Hematopoietic multipotent progenitor cell treated with erythropoietin and hydrocortisone succinate and interleukin-3 and kit ligand, for 6 days (in vitro differentiated cells): Measurements from ENCODE around the gene RAI1.

ENCODE experiments used
- DNase-seq: peaks from one replicate; pipeline ENCODE4 v3.0.0-alpha.2; 2015

Gene RAI1

GRCh38 chr17:17770632-17771044, 89.4 kb downstream of the RAI1 start:
- no peak for DNase-seq

DNA sequence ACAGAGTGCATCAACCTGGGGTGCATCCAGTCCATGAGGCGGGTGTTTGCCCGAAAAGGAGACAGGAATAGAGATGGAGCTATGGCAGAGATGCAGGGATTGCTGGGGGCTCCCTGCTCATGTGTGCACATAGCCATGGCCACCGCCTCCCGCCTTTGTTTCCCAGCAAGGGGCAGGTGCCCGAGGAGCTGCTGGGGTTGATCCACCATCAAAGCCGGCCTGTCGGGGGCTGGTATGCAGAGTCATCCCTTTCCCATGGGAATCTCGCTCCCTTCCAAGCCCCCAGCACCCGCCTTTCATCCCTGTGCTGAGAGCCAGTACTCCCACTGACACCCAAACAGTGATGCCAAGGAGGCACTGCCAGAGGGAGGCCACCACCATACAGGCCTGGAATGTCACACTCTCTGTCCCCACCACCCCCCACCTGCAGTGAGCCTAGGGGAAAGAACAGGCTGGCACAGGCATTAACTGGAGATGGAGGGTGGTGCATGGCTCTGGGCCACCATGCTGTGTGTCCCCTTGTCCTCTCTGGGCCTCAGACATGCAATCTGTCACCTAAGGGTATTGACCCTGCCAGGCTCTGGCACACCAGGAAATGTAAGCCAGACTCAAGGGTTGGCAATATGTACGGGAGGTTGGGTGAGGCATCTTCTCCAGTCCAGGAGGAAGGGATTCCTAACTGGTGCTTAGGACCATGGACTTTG, 90.4 kb downstream of the RAI1 start:
- no peak for DNase-seq

DNA sequence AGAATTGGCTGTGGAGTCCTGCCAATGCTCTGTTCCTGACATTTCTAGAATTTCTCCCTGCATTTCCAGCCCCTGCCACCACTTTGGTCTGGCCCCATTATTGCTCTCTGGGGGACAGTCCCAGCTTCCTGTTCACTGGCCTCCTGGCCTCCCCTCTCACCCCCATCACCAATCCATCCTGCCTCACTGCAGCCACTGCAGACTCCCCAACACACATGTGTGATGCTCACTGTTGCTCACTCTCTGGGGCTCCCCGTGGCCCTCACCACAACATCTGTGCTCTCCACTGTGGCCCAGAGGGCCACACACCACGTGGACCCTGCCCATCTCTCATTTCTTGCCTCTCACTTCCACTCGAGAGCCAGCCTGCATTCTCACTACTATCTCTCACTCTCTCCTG, 91.0 kb downstream of the RAI1 start:
- no peak for DNase-seq

GRCh38 chr17:17774009-17774881, 93.0 kb downstream of the RAI1 start:
- no peak for DNase-seq

DNA sequence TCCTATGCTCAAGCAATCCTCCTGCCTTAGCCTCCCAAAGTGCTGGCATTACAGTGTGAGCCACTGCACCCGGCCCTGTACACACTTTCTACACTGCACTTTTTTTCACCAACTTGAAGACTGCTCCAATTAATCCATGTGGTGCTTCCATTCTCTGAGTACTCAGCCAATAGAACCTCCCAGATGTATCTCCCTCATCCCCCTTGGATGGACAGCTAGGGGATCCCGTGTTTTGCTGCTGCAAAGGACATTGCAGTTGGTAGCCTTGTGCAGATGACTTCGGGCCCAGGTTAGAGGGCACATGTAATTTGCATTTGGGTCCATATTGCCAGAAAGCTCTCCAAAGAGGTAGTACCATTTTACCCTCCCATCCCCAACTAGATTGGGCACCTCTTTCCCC, 95.6 kb downstream of the RAI1 start:
- no peak for DNase-seq

GRCh38 chr17:17778308-17779014, 97.2 kb downstream of the RAI1 start:
- no peak for DNase-seq

DNA sequence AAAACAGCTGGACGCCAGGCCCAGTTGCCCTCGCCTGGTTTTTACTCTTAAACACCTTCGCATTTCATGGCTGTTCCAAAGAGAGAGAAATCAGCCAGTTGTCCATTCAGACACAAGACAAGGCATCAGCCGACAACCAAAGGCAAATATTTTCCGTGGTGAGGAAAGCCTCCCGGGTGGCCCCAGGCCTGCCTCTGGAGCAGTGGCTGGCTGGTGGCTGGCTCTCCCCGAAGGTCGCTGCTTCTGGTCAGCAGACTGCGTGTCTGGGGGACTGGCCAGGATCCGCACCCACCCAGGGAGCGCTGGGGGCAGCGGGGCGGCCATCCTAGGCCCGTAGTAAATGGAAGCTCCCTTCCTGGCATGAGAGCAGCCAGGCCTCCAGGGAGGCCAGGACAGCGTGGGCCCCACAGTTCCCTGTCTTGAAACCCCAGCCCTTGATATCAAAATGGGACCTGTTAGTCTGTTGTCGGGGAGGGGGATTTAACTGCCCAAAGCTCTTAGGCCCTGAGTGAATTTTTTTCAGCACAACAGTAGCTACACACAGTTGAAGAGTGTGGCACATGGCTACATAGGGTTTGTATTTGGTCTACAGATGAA, 97.9 kb downstream of the RAI1 start:
- no peak for DNase-seq

DNA sequence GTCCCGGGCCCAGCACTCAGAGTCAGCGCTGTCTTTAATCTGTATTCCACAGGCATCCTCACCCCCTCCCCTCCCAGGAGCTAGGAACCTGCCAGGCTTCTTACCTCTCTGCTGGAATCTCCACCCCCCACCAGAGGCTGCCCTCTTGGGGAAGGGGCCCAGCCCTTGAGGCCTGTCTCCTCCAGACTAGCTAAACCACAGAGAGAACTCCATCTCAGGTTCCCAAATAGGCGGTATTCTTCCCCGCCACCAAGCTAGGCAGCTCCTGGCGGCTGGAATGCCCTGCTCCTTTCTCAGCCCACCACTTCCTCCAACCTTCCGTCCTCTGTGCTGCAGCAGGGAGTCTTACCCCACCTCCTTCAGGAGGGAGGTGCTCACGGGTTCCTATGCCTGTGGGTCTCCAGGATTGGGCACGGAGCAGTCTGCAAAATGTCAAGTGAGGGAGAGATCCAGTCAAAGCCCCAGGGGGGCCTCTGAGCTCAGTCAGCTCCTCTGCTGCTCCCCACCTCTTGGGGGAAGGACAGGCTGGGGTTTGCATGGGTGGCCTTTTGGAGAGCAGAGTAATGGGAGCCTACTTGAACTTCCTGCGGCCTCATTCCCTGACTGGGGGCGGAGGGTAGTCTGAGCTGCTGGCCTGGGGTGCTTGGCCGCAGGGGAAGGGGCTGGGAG, 99.8 kb downstream of the RAI1 start:
- peak; percentile 25 for DNase-seq

GRCh38 chr17:17781591-17782496, 100.6 kb downstream of the RAI1 start:
- DNase-seq = peak; percentile 60

- DNase-seq = no peak
Observed at GRCh38 chr17:17782523-17783115, 101.4 kb downstream of the RAI1 start.

DNA sequence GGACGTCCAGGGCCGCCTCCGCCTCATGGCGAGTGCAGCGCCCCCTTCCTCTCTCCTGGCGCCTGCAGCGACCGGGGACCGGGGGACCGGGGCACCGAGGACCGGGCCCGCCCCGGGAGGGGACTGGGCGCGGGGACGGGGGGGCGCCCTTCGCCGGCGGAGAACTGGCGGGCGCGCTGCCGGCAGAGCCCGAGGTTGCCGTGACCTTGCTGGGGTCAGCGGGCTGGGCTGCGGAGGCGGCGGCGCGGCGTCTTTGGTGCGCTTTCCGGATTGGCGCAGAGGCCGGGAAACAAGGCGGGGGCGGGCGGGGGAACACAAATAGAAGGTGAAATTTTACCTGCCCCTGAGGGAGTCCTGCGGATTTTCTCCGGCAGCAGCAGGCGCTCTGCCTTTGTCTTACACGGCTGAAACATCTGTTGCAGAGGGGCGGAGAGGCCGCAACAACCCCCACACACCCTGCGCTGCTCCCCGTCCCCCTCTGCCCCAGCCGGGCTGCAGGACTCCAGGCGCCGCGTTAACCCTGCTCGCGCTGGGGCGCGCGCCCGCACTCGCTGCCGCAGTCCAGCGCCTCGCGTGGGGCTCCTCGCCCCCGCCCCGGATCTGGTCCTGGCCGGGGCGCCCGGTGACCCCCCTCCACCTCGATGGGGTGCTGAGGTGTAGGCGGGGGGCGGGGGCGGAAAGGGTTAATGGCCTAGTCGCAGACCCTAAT, 102.0 kb downstream of the RAI1 start:
- peak; percentile 51 for DNase-seq

DNA sequence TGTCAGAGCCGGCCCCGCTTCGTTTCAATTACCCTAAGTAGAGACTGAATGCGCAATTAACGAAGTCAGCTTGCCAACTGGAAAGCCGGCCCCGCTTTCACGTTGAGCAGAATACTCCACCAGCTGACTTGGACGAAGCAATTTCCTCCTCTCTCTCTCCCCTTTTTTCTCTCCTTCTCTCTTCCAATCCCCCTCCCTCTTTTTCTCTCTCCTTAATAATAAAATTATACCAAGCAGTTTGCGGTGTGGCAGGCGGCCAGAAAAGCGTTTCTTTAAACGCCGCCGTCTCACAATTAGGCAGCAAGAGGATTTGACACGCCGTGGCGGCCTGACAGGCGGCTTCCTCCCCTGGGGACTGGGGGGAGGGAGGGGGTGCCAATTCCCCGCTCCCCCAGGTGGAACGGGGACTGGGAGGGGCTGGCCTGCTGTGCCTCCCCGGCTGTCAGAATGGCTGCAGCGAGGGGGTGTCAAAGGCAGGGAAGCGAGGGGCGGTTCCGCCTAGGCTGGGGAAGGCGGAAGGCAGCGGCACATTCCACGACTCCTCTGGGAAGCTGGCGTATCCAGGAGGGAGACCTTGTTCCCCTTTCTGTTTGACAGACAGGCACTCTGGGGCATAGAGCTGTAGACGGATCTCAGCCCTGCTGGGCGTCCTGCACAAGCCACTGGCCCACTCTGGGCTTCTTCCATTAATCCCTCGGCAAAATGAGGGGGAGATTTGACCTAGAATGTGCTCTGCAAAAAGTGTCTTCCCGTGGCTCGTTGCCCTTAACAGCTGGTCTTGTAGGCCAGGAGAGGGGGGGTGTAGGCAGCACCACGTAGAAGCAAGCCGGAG, 102.8 kb downstream of the RAI1 start:
- peak; percentile 77 for DNase-seq

GRCh38 chr17:17784657-17785267, 103.5 kb downstream of the RAI1 start:
- peak; percentile 61 for DNase-seq

- DNase-seq = no peak
Observed at GRCh38 chr17:17785407-17785806, 104.1 kb downstream of the RAI1 start.

DNA sequence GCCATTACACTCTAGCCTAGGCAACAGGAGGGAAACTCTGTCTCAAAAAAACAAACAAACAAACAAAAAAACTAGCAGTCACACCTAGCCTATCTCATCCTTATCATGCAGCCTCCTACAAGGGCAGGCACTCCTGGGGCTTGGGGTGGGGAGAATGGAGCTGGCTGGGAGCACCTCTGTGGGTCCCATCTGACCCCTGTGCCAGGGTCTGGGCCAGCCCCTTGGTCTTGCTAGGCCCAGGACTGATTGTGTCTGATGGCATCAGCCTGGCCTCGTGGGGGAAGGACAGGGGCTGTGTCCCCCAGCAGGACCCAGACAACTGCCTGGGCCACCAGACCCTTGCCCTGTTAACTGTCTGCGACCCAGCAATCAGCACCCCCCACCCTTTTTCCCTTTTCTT, 105.7 kb downstream of the RAI1 start:
- DNase-seq = no peak

GRCh38 chr17:17787568-17787967, 106.3 kb downstream of the RAI1 start:
- DNase-seq = no peak

DNA sequence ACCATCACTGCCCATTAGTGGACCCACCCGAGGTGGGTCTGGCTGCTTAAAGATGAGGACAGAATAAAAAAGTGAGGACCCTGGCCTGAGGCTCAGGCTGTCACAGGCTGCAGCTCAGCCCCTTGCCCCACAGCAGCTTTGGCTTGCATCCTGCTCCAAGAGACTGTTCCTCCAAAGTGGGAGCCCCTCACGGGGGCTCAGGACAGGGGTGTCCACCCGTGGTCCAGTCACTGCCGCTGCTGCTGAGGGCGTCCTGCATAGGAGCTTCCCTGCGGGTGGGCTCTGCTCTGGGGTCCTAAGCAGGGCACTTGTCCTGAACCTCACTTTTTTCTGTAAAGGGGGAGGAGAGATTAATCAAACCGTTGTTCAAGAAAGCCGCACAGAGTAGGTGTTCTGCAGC, 107.7 kb downstream of the RAI1 start:
- no peak for DNase-seq

DNA sequence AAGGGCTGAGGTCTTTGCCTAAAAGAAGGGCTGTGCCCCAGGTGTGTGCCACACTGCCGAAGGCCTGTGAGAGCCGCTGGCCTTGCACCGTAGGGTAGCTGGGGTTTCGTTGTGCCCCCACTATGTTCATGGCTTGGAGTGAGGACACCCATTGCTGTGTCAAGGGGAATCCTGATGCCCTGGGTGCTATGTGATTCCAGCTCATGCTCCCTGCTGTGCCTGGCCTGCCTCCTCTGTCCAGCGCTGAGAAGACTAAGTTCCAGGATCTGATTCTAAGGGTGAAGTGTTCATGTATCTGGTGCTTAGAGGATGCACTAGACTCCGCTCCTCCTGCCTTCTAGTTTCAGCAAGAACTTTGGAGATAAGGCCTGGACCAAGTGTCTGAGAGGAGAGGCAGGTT, 108.2 kb downstream of the RAI1 start:
- DNase-seq = no peak
